SK-N-SH (cell line): ENCODE results near the gene KCNH3. TPM values are rescaled to one million over a fixed set of nuclear protein-coding genes. Genes with fewer than 3 reads are reported as not detected.

Source experiments
- CTCF ChIA-PET: fragments of 300-600, 350-600 bp; formaldehyde crosslinking; extraction: SDS; loops from one replicate; lab custom pipeline; 2021; lab: Yijun Ruan, JAX
- POLR2A ChIA-PET: fragments of 350-600 bp; sonication (Branson Sonifier 250); formaldehyde crosslinking; extraction: SDS; loops from one replicate; lab custom pipeline; 2020; ENCODE audit warnings: antibody characterized with exemption, inconsistent platforms; lab: Yijun Ruan, JAX
- DNase-seq: peaks from one replicate; pipeline ENCODE4 v3.0.0; 2012
- H2AFZ ChIP-seq: fragments of 200-600 bp; sonication (generic); 2 replicates; pipeline ENCODE4 v1.8.1; 2016; ENCODE audit warnings: antibody characterized with exemption, mild to moderate bottlenecking, low read depth
- H3F3A ChIP-seq: fragments of 200-600 bp; sonication (generic); replicated peaks from 2 replicates; pipeline ENCODE3; 2016; ENCODE audit warnings: antibody characterized with exemption, mild to moderate bottlenecking; ENCODE audit not compliant: insufficient read depth
- H3K27ac ChIP-seq, 2 experiments: fragments of 200-500 bp in 1 of 2; fragments of 200-600 bp in 1 of 2; sonication (Bioruptor generic) in 1 of 2; sonication (generic), shearing (Covaris generic) in 1 of 2; 2 replicates each; pipeline versions ENCODE4 v1.5.1 to v1.6.1; 2014 to 2016; ENCODE audit warnings: low read depth in 2 of 2, inconsistent platforms in 1 of 2, low read length in 1 of 2, mild to moderate bottlenecking in 1 of 2, mixed read lengths in 1 of 2
- H3K27me3 ChIP-seq: fragments of 200-600 bp; sonication (generic), shearing (Covaris generic); 2 replicates; pipeline ENCODE4 v1.6.1; 2016; ENCODE audit warnings: mixed run types; ENCODE audit not compliant: insufficient read depth
- H3K36me3 ChIP-seq, 2 experiments: fragments of 200-500 bp in 1 of 2; fragments of 200-600 bp in 1 of 2; sonication (Bioruptor generic) in 1 of 2; sonication (generic) in 1 of 2; replicated peaks in 1 of 2; 2 replicates each; pipeline versions ENCODE3 to v1.5.1; 2014 to 2016; ENCODE audit warnings: low read length in 1 of 2, mild to moderate bottlenecking in 1 of 2; ENCODE audit not compliant: insufficient read depth in 2 of 2, control insufficient read depth in 1 of 2
- H3K4me1 ChIP-seq, 2 experiments: fragments of 200-500 bp in 1 of 2; fragments of 200-600 bp in 1 of 2; sonication (Bioruptor generic) in 1 of 2; sonication (generic), shearing (Covaris generic) in 1 of 2; 2 replicates each; pipeline versions ENCODE4 v1.5.1 to v1.6.1; 2014 to 2016; ENCODE audit warnings: low read depth in 1 of 2, low read length in 1 of 2, mixed run types in 1 of 2; ENCODE audit not compliant: insufficient read depth in 2 of 2, control insufficient read depth in 1 of 2
- H3K4me2 ChIP-seq: fragments of 200-600 bp; sonication (generic), shearing (Covaris generic); 2 replicates; pipeline ENCODE4 v1.6.1; 2017; ENCODE audit warnings: mixed run types
- H3K4me3 ChIP-seq, 2 experiments: fragments of 200-500 bp in 1 of 2; fragments of 200-600 bp in 1 of 2; sonication (Bioruptor generic) in 1 of 2; sonication (generic), shearing (Covaris generic) in 1 of 2; 2 replicates each; pipeline versions ENCODE4 v1.5.1 to v1.8.1; 2014 to 2016; ENCODE audit warnings: low read depth in 2 of 2, inconsistent platforms in 1 of 2, low read length in 1 of 2, mild to moderate bottlenecking in 1 of 2, mixed read lengths in 1 of 2, moderate library complexity in 1 of 2
- H3K79me2 ChIP-seq: fragments of 200-600 bp; sonication (generic); 2 replicates; pipeline ENCODE4 v1.8.1; 2017; ENCODE audit warnings: mild to moderate bottlenecking; ENCODE audit not compliant: insufficient read depth
- H3K9ac ChIP-seq: fragments of 200-600 bp; sonication (generic); 2 replicates; pipeline ENCODE4 v1.6.1; 2017; ENCODE audit warnings: mixed run types
- H3K9me2 ChIP-seq: fragments of 200-600 bp; sonication (generic); 2 replicates; pipeline ENCODE4 v1.6.1; 2017; ENCODE audit warnings: mixed run types
- H3K9me3 ChIP-seq: fragments of 200-600 bp; sonication (generic); 2 replicates; pipeline ENCODE4 v1.6.1; 2017; ENCODE audit warnings: mixed run types, mild to moderate bottlenecking, moderate library complexity
- H4K20me1 ChIP-seq: fragments of 200-600 bp; sonication (generic); 2 replicates; pipeline ENCODE4 v1.6.1; 2017; ENCODE audit warnings: mild to moderate bottlenecking, mixed run types; ENCODE audit not compliant: insufficient read depth
- CHD2 ChIP-seq: fragments of 150-350 bp; IDR thresholded peaks from 2 replicates; pipeline ENCODE4 v1.6.1; 2018; ENCODE audit warnings: low read length; ENCODE audit not compliant: partially characterized antibody
- ELF1 ChIP-seq: IDR thresholded peaks from 2 replicates; pipeline ENCODE4 v1.4.0; 2012
- EZH2phosphoT487 ChIP-seq: fragments of 200-600 bp; sonication (generic); IDR thresholded peaks from 2 replicates; pipeline ENCODE4 v1.6.1; 2017; ENCODE audit warnings: low read depth, mixed run types, mild to moderate bottlenecking, antibody characterized with exemption, moderate library complexity, borderline replicate concordance
- FOXM1 ChIP-seq: IDR thresholded peaks from 2 replicates; pipeline ENCODE4 v1.4.0; 2012; ENCODE audit warnings: low read depth, mild to moderate bottlenecking
- GATA2 ChIP-seq: sonication (generic); formaldehyde crosslinking; IDR thresholded peaks from 2 replicates; pipeline ENCODE4 v1.5.0; 2020; ENCODE audit warnings: mild to moderate bottlenecking, missing genetic modification reagents
- JUND ChIP-seq: IDR thresholded peaks from 2 replicates; pipeline ENCODE4 v1.4.0; 2012
- MEF2A ChIP-seq: IDR thresholded peaks from 2 replicates; pipeline ENCODE4 v1.4.0; 2012; ENCODE audit warnings: low read depth, borderline replicate concordance
- MXI1 ChIP-seq: IDR thresholded peaks from 2 replicates; pipeline ENCODE4 v1.6.1; 2012; ENCODE audit warnings: mild to moderate bottlenecking, low read depth, low read length, improper control_type of control experiment
- NFIC ChIP-seq: IDR thresholded peaks from 2 replicates; pipeline ENCODE4 v1.4.0; 2012; ENCODE audit warnings: borderline replicate concordance
- NRF1 ChIP-seq: IDR thresholded peaks from 2 replicates; pipeline ENCODE4 v1.6.1; 2012; ENCODE audit warnings: low read depth, mild to moderate bottlenecking, low read length
- RAD21 ChIP-seq: IDR thresholded peaks from 2 replicates; pipeline ENCODE4 v1.6.1; 2012; ENCODE audit warnings: mild to moderate bottlenecking, low read length
- SIN3A ChIP-seq: IDR thresholded peaks from 2 replicates; pipeline ENCODE4 v1.6.1; 2012; ENCODE audit warnings: low read depth, mild to moderate bottlenecking, low read length, moderate library complexity, borderline replicate concordance
- SMC3 ChIP-seq: IDR thresholded peaks from 2 replicates; pipeline ENCODE4 v1.6.1; 2012; ENCODE audit warnings: low read depth, low read length, improper control_type of control experiment
- TAF1 ChIP-seq: IDR thresholded peaks from 2 replicates; pipeline ENCODE4 v1.6.1; 2012; ENCODE audit warnings: low read depth, mild to moderate bottlenecking, low read length, moderate library complexity, borderline replicate concordance
- TCF12 ChIP-seq: IDR thresholded peaks from 2 replicates; pipeline ENCODE4 v1.4.0; 2012
- TEAD4 ChIP-seq: IDR thresholded peaks from 2 replicates; pipeline ENCODE4 v1.4.0; 2012; ENCODE audit warnings: mild to moderate bottlenecking, borderline replicate concordance; ENCODE audit not compliant: insufficient read depth
- YY1 ChIP-seq: IDR thresholded peaks from 2 replicates; pipeline ENCODE4 v1.4.0; 2012; ENCODE audit warnings: low read depth, mild to moderate bottlenecking
- WGBS: methylation state at CpG from one replicate; pipeline ENCODE4 v1.1.6; 2017; ENCODE audit warnings: low lambda C conversion rate; 5-methylcytosine and 5-hydroxymethylcytosine counted together
- polyA plus RNA-seq, 3 experiments: library from polyadenylated mRNA; depleted of rRNA; stranded (reverse); fragments of >200 nt; gene quantifications; 2 replicates each; pipeline ENCODE4 v1.2.3, GENCODE V29; 2012
- TF ChIP-seq, protein P1 (sequence below): IDR thresholded peaks from 2 replicates; pipeline ENCODE4 v1.4.0; 2012; ENCODE audit warnings: low read depth
- TF ChIP-seq, protein P2 (sequence below): IDR thresholded peaks from 2 replicates; pipeline ENCODE4 v1.4.0; 2012; ENCODE audit warnings: low read depth, borderline replicate concordance
- TF ChIP-seq, protein P3 (sequence below): fragments of 200-600 bp; sonication (generic); IDR thresholded peaks from 2 replicates; pipeline ENCODE4 v1.6.1; 2017; ENCODE audit warnings: antibody characterized with exemption, mild to moderate bottlenecking, moderate library complexity

The KCNH3 gene
- polyA plus RNA-seq, 1 of the 3 experiments (the other 2 are of a cell fraction) = 3.7 TPM

DNA sequence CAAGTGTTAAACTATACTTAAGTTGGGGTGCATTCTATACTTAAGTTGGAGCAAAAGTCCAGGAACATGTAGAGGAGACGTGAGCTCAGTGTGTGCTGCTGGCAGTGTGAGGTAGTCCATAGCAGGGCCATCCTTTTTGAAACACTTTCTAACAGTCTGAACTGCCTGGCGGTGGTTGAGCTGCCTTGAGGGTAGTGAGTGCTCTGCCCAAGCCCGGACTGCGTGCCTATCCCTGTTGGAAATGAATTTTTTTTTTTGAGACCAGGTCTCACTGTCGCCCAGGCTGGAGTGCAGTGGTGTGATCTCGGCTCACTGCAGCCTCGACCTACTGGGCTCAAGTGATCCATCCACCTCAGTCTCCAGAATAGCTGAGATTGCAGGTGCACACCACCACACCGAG, 14.1 kb downstream of the KCNH3 start:
- H3K79me2 ChIP-seq = no peaks in the 10 kb centered on the region
- no peak for DNase-seq
- peaks cover 0 to 3% of the 10 kb centered on the region in 2 experiments for H3K36me3 ChIP-seq
- H4K20me1 ChIP-seq = no peaks in the 10 kb centered on the region
- no peaks in the 10 kb centered on the region for H3K27me3 ChIP-seq
- WGBS = 75% methylated on average over 8 of the region's 8 CpGs
- no peak for TF ChIP-seq GATA2
- no peak for TF ChIP-seq NRF1
- TF ChIP-seq, protein P1, sequence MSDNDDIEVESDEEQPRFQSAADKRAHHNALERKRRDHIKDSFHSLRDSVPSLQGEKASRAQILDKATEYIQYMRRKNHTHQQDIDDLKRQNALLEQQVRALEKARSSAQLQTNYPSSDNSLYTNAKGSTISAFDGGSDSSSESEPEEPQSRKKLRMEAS = no peak
- no peak for TF ChIP-seq TEAD4
- no peak for TF ChIP-seq MXI1
- no peak for TF ChIP-seq ELF1
- no peak for TF ChIP-seq YY1
- no peak for TF ChIP-seq SIN3A
- no peak for TF ChIP-seq FOXM1
- no peak for TF ChIP-seq MEF2A
- no peak for TF ChIP-seq SMC3
- no peak for TF ChIP-seq CHD2
- no peak for TF ChIP-seq TCF12
- TF ChIP-seq, all 33 proteins: peak for 0
- Histone ChIP-seq H3F3A (peaks cover 5% of the 10 kb centered on the region), H3K4me1 (no peaks in the 10 kb centered on the region; a peak in 1 of 4 replicates), H2AFZ (no peak overlapping the region), H3K4me2 (no peak overlapping the region), H3K9ac (no peak overlapping the region), H3K27ac (no peak overlapping the region), H3K4me3 (no peak overlapping the region), H3K9me2 (no peaks in the 10 kb centered on the region), H3K9me3 (no peaks in the 10 kb centered on the region)
- ChIA-PET POLR2A (interaction anchor here (2.5 kb wide), 1 partner anchor 15 kb away, joined by 9 read pairs; the partner anchor contains the start of gene MCRS1), CTCF (interaction anchor here (0.7 to 9.9 kb wide), 10 partner anchors 8 to 195 kb away, joined by 4 to 76 read pairs (median 9); no protein-coding TSS in a partner anchor)

DNA sequence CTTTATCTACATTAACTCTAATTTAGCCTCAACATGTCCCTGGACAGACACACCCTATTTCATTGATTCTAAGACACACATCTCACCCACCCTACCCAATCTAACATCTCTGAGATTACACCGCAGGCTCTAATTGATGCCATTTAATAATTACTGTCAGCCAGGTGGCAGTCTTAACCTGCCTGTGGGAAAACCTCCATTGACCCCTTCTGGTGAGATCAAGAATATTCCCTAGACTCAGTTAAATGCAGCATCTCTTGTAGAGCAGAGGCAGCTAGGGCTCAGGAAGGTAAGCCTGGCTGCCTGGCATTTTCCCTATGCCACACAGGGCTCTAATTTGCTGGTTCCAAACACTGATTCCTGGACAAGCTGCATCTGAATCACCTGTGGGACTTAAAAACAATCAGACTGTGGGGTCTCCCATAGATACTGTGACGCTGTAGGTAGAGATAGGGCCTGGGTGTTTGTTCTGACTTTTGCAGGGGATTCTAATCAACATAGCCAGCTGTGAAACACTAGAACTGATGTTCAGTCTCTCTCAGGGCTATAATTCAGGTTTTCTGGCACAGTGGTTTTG, 14.8 kb downstream of the KCNH3 start:
- ChIA-PET POLR2A (interaction anchor here (0.7 to 2.5 kb wide), 5 partner anchors 8 to 187 kb away, joined by 3 to 9 read pairs (median 3); partner anchors contain the start of genes MCRS1 and SPATS2), CTCF (interaction anchor here (0.6 to 9.9 kb wide), 20 partner anchors 9 to 211 kb away, joined by 3 to 76 read pairs (median 4); partner anchors contain the start of gene DNAJC22)
- Histone ChIP-seq H3F3A (peaks cover 5% of the 10 kb centered on the region), H3K4me3 (no peak overlapping the region), H2AFZ (no peak overlapping the region), H4K20me1 (no peaks in the 10 kb centered on the region), H3K4me1 (no peaks in the 10 kb centered on the region; a peak in 1 of 4 replicates), H3K9me2 (no peaks in the 10 kb centered on the region), H3K36me3 (peaks cover 0 to 10% of the 10 kb centered on the region in 2 experiments), H3K79me2 (no peaks in the 10 kb centered on the region), H3K9ac (no peak overlapping the region), H3K9me3 (no peaks in the 10 kb centered on the region), H3K4me2 (no peak overlapping the region), H3K27me3 (no peaks in the 10 kb centered on the region), H3K27ac (no peak overlapping the region)
- WGBS = 25% methylated on average over 1 of the region's 2 CpGs
- no peak for TF ChIP-seq MEF2A
- TF ChIP-seq, protein P2, sequence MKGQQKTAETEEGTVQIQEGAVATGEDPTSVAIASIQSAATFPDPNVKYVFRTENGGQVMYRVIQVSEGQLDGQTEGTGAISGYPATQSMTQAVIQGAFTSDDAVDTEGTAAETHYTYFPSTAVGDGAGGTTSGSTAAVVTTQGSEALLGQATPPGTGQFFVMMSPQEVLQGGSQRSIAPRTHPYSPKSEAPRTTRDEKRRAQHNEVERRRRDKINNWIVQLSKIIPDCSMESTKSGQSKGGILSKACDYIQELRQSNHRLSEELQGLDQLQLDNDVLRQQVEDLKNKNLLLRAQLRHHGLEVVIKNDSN = no peak
- no peak for TF ChIP-seq EZH2phosphoT487
- no peak for TF ChIP-seq TAF1
- TF ChIP-seq JUND = no peak
- TF ChIP-seq, protein P3, sequence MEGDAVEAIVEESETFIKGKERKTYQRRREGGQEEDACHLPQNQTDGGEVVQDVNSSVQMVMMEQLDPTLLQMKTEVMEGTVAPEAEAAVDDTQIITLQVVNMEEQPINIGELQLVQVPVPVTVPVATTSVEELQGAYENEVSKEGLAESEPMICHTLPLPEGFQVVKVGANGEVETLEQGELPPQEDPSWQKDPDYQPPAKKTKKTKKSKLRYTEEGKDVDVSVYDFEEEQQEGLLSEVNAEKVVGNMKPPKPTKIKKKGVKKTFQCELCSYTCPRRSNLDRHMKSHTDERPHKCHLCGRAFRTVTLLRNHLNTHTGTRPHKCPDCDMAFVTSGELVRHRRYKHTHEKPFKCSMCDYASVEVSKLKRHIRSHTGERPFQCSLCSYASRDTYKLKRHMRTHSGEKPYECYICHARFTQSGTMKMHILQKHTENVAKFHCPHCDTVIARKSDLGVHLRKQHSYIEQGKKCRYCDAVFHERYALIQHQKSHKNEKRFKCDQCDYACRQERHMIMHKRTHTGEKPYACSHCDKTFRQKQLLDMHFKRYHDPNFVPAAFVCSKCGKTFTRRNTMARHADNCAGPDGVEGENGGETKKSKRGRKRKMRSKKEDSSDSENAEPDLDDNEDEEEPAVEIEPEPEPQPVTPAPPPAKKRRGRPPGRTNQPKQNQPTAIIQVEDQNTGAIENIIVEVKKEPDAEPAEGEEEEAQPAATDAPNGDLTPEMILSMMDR = peak; percentile 58
- TF ChIP-seq NFIC = no peak
- TF ChIP-seq TCF12 = no peak
- TF ChIP-seq SMC3 = peak; percentile 44
- no peak for TF ChIP-seq YY1
- peak; percentile 66 for TF ChIP-seq RAD21
- DNase-seq = peak; percentile 73
